ENCODE data around the gene C3orf18. TPM values are rescaled to one million over a fixed set of nuclear protein-coding genes. Genes with fewer than 3 reads are reported as not detected.
"Not testable (repeated sequence)": the region's sequence is repeated elsewhere in the genome, so short reads cannot be mapped to it uniquely, and the experiment has no call there.

C3orf18 gene
- total RNA-seq, 1 experiment from 2014 or later, result 12.5 TPM

DNA sequence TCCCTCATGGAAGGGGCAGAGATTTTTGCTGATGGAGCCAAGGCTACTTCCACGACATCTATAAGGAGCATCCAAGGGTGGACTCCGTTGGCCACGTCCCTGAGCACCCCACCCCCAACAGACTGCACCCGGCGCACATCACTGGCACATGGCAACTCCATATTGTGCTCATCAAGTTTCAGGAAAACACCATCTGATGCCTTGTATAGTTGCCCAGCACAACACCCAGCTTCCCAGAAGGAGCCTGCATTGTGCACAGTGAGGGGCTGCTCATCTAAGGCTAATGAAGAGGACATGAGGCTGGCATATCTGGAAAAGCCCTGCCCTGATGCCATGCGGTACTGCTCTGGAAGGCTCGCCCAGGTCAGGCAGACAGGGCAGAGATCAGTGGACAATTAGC lies 49.1 kb downstream of the C3orf18 start:
- Histone ChIP-seq H3K36me3 (replicated peaks; ENCODE audit: control insufficient read depth, insufficient read depth, low read length) (no peaks in the 10 kb centered on the region), H3K4me3 (ENCODE audit: insufficient read depth, low read depth, low read length) (no peak overlapping the region), H3K27me3 (ENCODE audit: control insufficient read depth, insufficient read depth, low read length) (peaks cover 2% of the 10 kb centered on the region; the same call in 1 of the 2 replicates)
- no peak for DNase-seq

DNA sequence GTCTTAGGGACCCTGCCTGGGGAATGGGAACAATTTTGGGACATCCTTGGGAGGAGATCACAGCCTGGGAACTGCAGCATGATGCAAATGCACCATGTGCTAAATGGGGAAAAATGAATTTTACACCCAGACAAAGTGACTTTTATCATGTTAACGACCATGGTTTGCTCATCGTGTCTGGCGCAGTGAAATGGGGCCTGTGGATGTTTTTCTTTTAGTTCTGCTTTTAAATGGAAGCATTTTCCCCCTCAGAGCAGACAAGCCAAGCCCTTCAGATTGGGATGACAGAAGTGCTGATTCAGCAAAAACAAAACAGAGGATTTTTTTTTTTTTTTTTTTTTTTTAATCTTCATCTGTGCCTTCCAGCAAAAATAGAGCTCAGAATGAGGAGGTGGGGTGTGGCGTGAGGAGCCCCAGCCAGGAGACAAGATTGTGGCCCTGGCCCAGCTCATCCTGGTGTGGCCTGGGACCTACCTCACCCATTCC lies 49.8 kb downstream of the C3orf18 start:
- Histone ChIP-seq H3K36me3 (replicated peaks; ENCODE audit: control insufficient read depth, insufficient read depth, low read length) (no peaks in the 10 kb centered on the region), H3K27me3 (ENCODE audit: control insufficient read depth, insufficient read depth, low read length) (peaks cover 2% of the 10 kb centered on the region; the same call in 1 of the 2 replicates), H3K4me3 (ENCODE audit: insufficient read depth, low read depth, low read length) (no peak overlapping the region)
- DNase-seq, result no peak

DNA sequence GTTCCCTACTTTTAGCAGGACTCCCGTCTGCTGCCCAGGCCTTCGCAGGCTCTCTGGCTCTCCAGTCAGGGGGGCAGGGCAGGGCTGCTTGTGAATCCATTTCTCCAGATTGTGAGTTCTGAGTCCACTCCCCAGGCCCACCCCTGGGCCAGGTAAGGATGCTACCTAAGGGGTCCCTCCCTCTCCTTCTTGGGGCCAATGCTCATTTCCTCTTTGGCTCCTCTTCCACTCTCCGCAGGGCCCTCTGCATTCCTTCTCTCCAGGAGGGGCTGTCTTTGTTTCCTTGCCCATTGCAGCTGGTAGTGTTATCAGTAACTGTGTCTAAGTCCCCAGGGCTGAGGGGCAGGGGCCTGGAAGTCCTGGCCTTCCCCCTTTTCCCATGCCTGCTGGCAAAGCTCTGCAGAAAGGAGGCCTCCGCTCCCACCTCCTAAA lies 51.1 kb downstream of the C3orf18 start:
- no peaks in the 10 kb centered on the region for H3K36me3 ChIP-seq (replicated peaks; ENCODE audit: control insufficient read depth, insufficient read depth, low read length)
- H3K4me3 ChIP-seq (ENCODE audit: insufficient read depth, low read depth, low read length), result peak overlapping the region; percentile 10; the same call in 1 of the 2 replicates
- peak; percentile 84 for DNase-seq
- H3K27me3 ChIP-seq (ENCODE audit: control insufficient read depth, insufficient read depth, low read length), result peaks cover 2% of the 10 kb centered on the region; the same call in 1 of the 2 replicates

DNA sequence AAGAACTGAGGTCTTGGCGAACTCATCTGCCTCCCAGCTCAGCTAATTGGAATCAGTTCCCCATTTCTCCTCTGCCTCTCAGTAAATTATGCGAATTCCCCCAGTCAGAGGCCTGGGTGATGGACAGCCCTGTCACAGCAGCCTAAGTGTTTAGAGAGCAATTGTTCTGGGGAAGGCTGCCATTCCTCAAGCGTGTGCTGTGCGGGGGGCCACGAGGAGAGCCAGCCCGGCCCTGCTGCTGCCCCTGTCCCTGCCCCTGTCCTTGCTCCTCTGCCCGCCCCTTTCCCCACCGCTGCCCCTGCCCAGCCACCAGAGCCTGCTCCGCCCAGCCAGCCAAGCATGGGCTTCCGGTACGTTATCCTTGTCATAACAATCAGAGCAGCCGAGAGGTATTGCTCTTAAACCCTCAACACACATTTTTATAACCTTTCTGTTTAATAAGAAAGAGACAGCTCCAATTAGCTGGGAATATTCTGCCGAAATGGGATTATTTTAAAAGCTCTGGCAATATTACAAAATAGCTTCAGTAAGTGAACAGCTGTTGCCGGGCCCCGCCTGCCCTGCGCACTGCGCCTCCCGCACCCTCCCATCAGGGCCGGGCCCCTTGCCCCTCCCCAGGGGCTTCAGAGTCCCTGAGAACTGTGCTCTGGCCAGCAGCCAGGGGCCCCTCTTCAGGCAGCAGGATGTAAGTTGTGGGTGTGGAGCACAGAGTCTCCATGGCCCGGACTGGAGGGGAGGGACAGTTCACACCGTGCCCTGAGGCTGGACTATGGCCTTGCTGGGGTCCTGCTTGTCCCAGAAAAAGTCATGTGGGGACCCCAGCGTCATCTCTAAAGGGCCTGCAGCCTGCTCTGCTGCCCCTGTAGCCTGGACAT lies 51.7 kb downstream of the C3orf18 start:
- peak; percentile 93 for DNase-seq
- H3K36me3 ChIP-seq (replicated peaks; ENCODE audit: control insufficient read depth, insufficient read depth, low read length), result no peaks in the 10 kb centered on the region
- H3K4me3 ChIP-seq (ENCODE audit: insufficient read depth, low read depth, low read length), result peak overlapping the region; percentile 18; the same call in 1 of the 2 replicates
- H3K27me3 ChIP-seq (ENCODE audit: control insufficient read depth, insufficient read depth, low read length), result peaks cover 2% of the 10 kb centered on the region; the same call in 1 of the 2 replicates

DNA sequence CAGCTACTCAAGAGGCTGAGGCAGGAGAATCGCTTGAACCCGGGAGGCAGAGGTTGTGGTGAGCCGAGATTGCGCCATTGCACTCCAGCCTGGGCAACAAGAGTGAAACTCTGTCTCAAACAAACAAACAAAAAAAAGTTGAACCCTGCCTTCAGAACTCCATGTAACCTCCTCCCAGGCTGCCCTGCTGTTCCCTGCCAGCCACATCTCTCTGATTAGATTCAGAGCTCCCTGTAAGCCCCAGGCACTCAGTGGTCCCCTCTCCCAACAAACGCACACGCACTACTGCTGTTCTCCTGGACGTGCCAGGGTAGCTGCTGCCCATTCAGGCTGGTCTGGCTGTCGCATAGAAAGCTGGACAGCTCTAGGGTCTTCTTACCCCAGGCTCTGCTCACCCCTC lies 54.6 kb downstream of the C3orf18 start:
- DNase-seq; H3K4me3 ChIP-seq (ENCODE audit: insufficient read depth, low read depth, low read length); H3K27me3 ChIP-seq (ENCODE audit: control insufficient read depth, insufficient read depth, low read length); H3K36me3 ChIP-seq (replicated peaks; ENCODE audit: control insufficient read depth, insufficient read depth, low read length): not testable (repeated sequence)

DNA sequence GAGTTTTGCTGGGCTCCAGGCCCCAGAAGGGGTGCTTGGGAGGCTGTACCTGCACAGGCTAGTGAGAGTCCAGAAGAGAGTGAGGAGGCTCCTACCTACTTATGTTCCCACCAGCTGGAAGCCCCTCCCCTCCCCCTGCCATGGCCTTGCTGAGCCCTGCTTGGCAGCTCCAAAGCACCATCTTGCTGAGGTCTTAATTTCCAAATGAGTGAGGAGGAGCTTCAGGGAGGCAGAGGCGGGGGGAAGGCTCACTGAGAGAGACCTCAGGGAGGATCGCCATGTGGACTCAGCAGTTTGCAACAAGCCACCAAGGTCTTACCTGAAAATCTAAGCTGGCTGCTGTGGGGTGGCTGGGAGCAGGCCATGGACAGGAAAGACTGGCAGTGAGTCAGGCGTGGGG lies 55.4 kb downstream of the C3orf18 start:
- DNase-seq, result no peak
- Histone ChIP-seq H3K27me3 (ENCODE audit: control insufficient read depth, insufficient read depth, low read length) (peaks cover 2% of the 10 kb centered on the region; the same call in 1 of the 2 replicates), H3K36me3 (replicated peaks; ENCODE audit: control insufficient read depth, insufficient read depth, low read length) (no peaks in the 10 kb centered on the region), H3K4me3 (ENCODE audit: insufficient read depth, low read depth, low read length) (no peak overlapping the region)

DNA sequence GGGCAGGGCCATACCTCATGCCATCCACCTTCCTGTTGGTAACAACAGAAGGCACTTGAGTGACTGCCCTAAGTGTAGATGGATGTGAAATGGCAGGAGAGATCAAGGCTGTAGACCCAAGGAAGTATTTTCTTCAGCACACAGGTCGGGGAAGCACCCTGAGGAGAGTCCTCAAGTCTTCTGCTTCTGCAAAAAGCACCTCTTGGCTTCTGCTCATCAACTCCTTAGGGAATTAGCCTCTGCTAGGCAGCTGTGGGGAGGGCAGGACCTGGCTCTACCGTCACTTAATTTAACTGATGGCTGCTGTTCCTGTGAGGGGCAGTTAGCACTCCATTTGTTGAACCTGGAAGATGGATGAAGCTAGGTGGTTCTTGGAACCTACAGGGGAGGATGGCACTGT lies 57.2 kb downstream of the C3orf18 start:
- Histone ChIP-seq H3K36me3 (replicated peaks; ENCODE audit: control insufficient read depth, insufficient read depth, low read length) (no peaks in the 10 kb centered on the region), H3K27me3 (ENCODE audit: control insufficient read depth, insufficient read depth, low read length) (peaks cover 2% of the 10 kb centered on the region; the same call in 1 of the 2 replicates), H3K4me3 (ENCODE audit: insufficient read depth, low read depth, low read length) (no peak overlapping the region)
- DNase-seq, result no peak

DNA sequence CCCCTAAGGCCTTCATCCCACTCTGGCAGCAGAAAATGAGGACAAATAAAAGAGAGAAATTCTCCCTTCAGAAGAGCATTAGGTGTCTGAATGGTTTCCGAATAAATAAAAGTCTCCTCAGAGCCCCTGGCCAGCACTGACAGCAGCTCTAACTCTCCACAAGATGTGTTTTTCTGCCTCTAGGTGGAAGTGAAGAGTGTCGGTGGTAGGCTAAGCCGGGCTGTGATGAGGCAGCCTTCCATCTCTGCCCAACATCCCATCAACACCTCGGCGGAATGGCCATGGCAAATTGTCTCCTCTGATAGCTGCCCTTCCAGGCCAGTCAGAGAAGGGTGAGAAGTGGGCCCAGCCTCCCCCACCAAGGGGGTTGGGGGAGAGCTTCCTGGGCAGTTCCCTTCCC lies 57.8 kb downstream of the C3orf18 start:
- Histone ChIP-seq H3K4me3 (ENCODE audit: insufficient read depth, low read depth, low read length) (no peak overlapping the region), H3K36me3 (replicated peaks; ENCODE audit: control insufficient read depth, insufficient read depth, low read length) (no peaks in the 10 kb centered on the region), H3K27me3 (ENCODE audit: control insufficient read depth, insufficient read depth, low read length) (peaks cover 4% of the 10 kb centered on the region)
- no peak for DNase-seq

DNA sequence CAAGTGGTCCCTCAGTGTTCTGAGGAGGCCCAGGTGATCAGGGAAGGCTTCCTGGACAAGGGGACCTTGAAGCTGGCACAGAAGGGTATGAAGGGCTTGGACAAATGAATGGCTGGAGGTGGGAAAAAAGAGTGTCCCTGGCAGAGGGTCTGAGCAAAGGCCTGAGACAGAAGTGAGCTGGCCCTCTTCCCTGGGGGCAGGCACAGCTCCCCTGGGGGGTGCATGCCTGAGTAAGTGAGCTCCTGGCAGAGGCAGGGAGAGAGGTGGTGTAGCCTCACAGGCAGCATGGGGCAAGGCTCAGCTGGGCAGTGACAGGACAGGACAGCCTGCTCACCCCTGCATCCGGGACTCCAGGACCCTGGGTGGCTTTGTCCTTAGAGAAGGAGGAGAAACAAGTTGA lies 58.7 kb downstream of the C3orf18 start:
- DNase-seq, result no peak
- no peak overlapping the region for H3K4me3 ChIP-seq (ENCODE audit: insufficient read depth, low read depth, low read length)

More for the DNA sequence above, 58.7 kb downstream of the C3orf18 start:
- Histone ChIP-seq H3K27me3 (ENCODE audit: control insufficient read depth, insufficient read depth, low read length) (peaks cover 6% of the 10 kb centered on the region), H3K36me3 (replicated peaks; ENCODE audit: control insufficient read depth, insufficient read depth, low read length) (no peaks in the 10 kb centered on the region)

Other genes starting within 250 kb of the C3orf18 start
- 122 TPM in 2 replicates for gene HYAL2, start 245.0 kb downstream of the C3orf18 start, total RNA-seq (2014; rRNA removed; shearing (Covaris generic))
- gene TUSC2, start 239.5 kb downstream of the C3orf18 start, total RNA-seq (2014; rRNA removed; shearing (Covaris generic)), result 36.3 and 42.1 TPM in 2 replicates
- 11.4 and 16.7 TPM in 2 replicates for gene RASSF1, start 226.9 kb downstream of the C3orf18 start, total RNA-seq (2014; rRNA removed; shearing (Covaris generic))
- gene ZMYND10, start 222.0 kb downstream of the C3orf18 start, total RNA-seq (2014; rRNA removed; shearing (Covaris generic)), result 1.1 and 1.3 TPM in 2 replicates
- 41.1 and 41.6 TPM in 2 replicates for gene NPRL2, start 217.0 kb downstream of the C3orf18 start, total RNA-seq (2014; rRNA removed; shearing (Covaris generic))
- gene CYB561D2, start 216.9 kb downstream of the C3orf18 start, total RNA-seq (2014; rRNA removed; shearing (Covaris generic)), result 19.0 and 20.0 TPM in 2 replicates
- 33.1 and 38.7 TPM in 2 replicates for gene TMEM115, start 208.2 kb downstream of the C3orf18 start, total RNA-seq (2014; rRNA removed; shearing (Covaris generic))
- 5.5 and 5.9 TPM in 2 replicates for gene CACNA2D2, start 64.1 kb downstream of the C3orf18 start, total RNA-seq (2014; rRNA removed; shearing (Covaris generic))
- gene HEMK1, start 1.8 kb upstream of the C3orf18 start, total RNA-seq (2014; rRNA removed; shearing (Covaris generic)), result 15.5 and 19.0 TPM in 2 replicates
- gene CISH, start 44.0 kb upstream of the C3orf18 start, total RNA-seq (2014; rRNA removed; shearing (Covaris generic)), result 0.96 and 1.6 TPM in 2 replicates
- gene MAPKAPK3, start 49.4 kb upstream of the C3orf18 start, total RNA-seq (2014; rRNA removed; shearing (Covaris generic)), result 72.5 and 73.1 TPM in 2 replicates
- 2.0 and 3.2 TPM in 2 replicates for gene DOCK3, start 107.2 kb upstream of the C3orf18 start, total RNA-seq (2014; rRNA removed; shearing (Covaris generic))